Jurkat, Clone E6-1 (cell line): ENCODE results near the gene HDDC3.
"Not testable (repeated sequence)": the region's sequence is repeated elsewhere in the genome, so short reads cannot be mapped to it uniquely, and the experiment has no call there.

Source experiments
- DNase-seq: peaks from one replicate; pipeline ENCODE4 v3.0.0-alpha.2; 2011; ENCODE audit warnings: low read depth, low spot score
- H3K4me3 ChIP-seq: 2 replicates; pipeline ENCODE4 v1.5.1; 2011; ENCODE audit warnings: mild to moderate bottlenecking, low read length, control low read depth, moderate library complexity

HDDC3 gene

GRCh38 chr15:90913398-90913944 lies 18.9 kb downstream of the HDDC3 start:
- DNase-seq = no peak
- no peak overlapping the region for H3K4me3 ChIP-seq

GRCh38 chr15:90912770-90913075 lies 19.6 kb downstream of the HDDC3 start:
- H3K4me3 ChIP-seq = no peak overlapping the region
- no peak for DNase-seq

DNA sequence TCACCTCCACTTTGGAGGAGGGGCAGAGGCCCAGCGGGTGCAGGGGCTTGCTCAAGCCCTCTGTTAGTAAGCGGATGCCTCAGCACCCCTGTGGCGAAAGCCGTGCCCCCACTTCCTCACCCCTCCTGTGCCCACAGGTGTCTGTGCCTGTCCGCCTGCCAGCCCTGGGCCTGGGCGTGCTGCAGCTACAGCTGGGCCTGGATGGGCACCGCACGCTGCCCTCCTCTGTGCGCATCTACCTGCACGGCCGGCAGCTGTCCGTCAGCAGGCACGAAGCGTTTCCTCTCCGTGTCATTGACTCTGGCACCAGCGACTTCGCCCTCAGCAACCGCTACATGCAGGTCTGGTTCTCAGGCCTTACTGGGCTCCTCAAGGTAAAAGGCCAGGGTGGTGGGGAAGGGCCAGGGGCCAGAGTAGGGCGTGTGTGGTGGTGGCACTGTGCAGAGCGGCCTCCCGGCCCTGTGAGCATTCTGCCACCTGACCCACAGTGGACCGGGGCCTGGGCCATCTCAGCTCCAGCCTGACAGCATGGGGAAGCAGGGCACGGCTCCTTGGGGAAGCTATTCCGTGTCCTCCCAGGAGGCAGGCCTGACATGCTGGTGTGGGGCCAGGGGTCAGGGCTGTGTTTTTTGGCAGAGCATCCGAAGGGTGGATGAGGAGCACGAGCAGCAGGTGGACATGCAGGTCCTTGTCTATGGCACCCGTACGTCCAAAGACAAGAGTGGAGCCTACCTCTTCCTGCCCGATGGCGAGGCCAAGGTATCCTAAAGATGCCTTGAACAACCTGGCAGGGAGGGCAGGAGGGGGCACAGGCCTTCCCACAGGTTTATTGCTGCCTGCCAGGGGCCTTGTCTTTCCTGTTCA lies 20.2 kb downstream of the HDDC3 start:
- no peak for DNase-seq
- H3K4me3 ChIP-seq = no peak overlapping the region

DNA sequence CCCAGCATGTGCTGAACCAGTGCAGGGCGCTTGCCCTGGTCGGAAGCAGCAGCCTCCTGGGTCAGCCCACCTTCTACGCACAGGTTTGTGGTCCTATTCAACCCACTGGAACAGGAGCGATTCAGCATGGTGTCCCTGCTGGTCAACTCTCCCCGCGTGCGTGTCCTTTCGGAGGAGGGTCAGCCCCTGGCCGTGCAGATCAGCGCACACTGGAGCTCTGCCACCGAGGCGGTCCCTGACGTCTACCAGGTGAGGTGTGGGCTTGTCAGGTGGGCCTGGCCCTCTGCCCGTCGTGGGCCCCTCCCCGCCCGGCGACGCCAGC lies 21.1 kb downstream of the HDDC3 start:
- DNase-seq = no peak
- H3K4me3 ChIP-seq = no peak overlapping the region

DNA sequence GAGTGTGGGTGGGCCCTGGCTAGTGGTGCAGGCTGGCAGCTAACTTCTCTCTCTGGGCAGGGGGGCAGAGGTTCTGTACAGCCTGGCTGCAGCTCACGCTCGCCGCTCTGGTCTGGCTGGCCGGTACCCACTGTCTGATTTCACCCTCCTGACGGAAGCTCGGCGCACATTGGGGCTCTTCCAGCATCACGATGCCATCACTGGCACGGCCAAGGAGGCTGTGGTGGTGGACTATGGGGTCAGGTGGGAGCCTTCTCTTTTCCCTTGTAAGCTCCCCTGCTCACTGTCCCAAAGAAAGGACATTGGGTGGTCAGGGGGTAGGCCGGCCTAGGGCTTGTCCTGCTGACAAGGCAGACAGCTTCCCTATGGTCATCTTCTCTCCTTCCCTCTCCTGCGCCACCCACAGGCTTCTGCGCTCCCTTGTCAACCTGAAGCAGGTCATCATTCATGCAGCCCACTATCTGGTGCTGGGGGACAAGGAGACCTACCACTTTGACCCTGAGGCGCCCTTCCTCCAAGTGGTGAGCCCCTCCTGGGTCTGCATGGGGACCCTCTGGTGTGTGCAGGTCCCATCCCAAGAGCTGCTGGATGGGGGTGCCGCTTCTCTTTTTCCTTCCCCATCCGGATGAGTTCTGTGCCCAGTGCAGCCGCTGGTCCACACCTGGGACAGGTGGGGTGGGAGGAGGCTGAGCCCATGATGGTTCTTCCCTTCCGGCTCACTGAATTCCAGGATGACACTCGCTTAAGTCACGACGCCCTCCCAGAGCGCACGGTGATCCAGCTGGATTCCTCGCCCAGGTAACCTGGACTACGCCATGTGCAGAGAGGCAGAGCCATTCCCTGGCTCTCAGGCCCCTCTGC lies 21.7 kb downstream of the HDDC3 start:
- no peak overlapping the region for H3K4me3 ChIP-seq
- DNase-seq = no peak

DNA sequence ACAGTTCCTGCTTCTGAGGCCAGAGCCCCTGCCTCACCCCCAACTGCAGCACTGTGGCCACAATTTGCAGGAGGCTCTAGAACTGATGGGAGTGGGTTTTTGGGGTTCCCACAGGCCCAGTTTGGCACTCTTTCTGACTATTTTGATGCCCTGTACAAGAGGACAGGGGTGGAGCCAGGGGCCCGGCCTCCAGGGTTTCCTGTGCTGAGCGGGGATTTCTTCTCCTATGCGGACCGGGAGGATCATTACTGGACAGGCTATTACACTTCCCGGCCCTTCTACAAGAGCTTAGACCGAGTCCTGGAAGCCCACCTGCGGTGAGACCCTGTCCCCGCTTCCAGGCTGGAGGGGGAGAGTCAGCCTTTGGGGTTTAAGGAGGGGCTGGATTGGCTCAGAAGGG lies 22.4 kb downstream of the HDDC3 start:
- DNase-seq = no peak
- H3K4me3 ChIP-seq = no peak overlapping the region

GRCh38 chr15:90909449-90909848 lies 22.9 kb downstream of the HDDC3 start:
- DNase-seq, H3K4me3 ChIP-seq: not testable (repeated sequence)

- H3K4me3 ChIP-seq = no peak overlapping the region
- no peak for DNase-seq
These were observed 24.4 kb downstream of the HDDC3 start for GRCh38 chr15:90907838-90908507.

- no peak overlapping the region for H3K4me3 ChIP-seq
- no peak for DNase-seq
These were observed 25.2 kb downstream of the HDDC3 start for GRCh38 chr15:90907051-90907660.

- no peak overlapping the region for H3K4me3 ChIP-seq
- DNase-seq = no peak
These were observed 26.0 kb downstream of the HDDC3 start for GRCh38 chr15:90906181-90906849.

- no peak for DNase-seq
- H3K4me3 ChIP-seq = no peak overlapping the region
These were observed 26.8 kb downstream of the HDDC3 start for GRCh38 chr15:90905306-90906180.

DNA sequence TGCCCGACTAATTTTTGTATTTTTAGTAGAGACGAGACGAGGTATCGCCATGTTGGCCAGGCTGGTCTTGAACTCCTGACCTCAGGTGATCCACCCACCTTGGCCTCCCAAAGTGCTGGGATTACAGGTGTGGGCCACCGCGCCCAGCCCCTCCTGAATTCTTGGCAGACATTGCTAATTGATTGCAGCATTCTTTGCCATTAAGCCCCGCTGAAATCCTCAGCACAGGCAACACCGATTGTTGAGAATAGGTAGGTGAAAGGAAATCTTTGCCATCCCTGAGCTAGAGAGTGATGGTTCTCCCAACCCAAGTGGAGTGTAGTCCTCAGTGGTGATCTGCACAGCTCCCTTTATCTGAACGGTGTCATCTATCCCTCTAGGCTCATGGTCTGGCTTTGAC lies 27.6 kb downstream of the HDDC3 start:
- DNase-seq = no peak
- no peak overlapping the region for H3K4me3 ChIP-seq

- H3K4me3 ChIP-seq = peak overlapping the region; percentile 76
- DNase-seq = no peak
These were observed 28.4 kb downstream of the HDDC3 start for GRCh38 chr15:90903733-90904536.

GRCh38 chr15:90902840-90903732 lies 29.3 kb downstream of the HDDC3 start, which contains the start of gene MAN2A2:
Gene MAN2A2 (plus strand): TSS chr15:90903302. CDS start chr15:90904208, 906 bp downstream.
- H3K4me3 ChIP-seq = peak within 1 kb of the TSS; percentile 76
- DNase-seq = peak; percentile 45

DNA sequence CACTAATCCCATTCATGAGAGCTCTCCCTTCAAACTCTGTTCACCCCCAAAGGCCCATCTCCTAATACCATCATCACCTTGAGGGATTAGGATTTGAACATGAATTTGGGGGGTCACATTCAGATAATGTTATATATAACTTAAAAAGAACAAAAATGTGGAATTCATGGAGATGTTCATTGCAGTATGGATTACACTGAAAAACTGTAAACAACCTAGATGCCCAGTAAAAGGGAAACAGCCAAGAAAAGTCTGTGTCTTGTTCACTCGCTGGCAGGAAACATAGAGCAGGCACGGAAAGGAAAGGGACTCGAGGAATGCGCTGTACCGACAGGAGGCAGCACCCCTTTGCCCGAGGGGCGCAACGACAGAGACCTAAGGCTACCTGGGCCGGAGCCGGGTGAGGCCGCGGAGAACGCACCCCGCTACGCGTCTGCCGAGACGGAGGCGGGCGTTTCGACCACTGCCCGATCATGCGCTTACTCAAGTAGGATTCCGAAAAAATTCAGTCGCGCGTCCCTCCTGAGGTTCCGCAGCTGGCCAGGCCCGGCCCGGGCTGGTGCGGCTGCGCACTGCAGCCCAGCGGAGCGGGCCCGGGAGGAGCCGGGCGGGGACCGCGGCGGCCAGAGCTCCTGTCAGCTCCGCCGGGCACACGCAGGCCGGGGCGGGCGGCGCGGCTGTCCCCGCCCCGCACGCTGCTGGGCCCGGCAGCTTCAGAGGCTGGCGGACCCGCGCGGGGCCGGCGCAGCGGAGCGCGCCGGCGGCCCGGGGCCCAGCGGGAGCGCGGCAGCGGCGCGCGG lies 30.1 kb downstream of the HDDC3 start:
- H3K4me3 ChIP-seq = peak overlapping the region; percentile 76
- peak; percentile 67 for DNase-seq
